A549 (cell line): ENCODE results near the gene MYO15B. TPM values are rescaled to one million over a fixed set of nuclear protein-coding genes. Genes with fewer than 3 reads are reported as not detected.

ENCODE experiments used
- ATAC-seq, 2 experiments: fragments of 200-7000 bp in 1 of 2; fragments of >200 bp in 1 of 2; cut with Nextera tagmentation in 1 of 2; cut with Tn5 transposase in 1 of 2; 3 replicates each; pipeline versions ENCODE4 v1.8.0 to v1.9.1; 2018 to 2020; ENCODE audit warnings: mild to moderate bottlenecking in 1 of 2, moderate library complexity in 1 of 2
- CTCF ChIA-PET: fragments of 300-600 bp; sonication (Branson Sonifier 250); formaldehyde crosslinking; extraction: SDS; loops from one replicate; lab custom pipeline; 2021; ENCODE audit warnings: antibody characterized with exemption, inconsistent platforms; lab: Yijun Ruan, JAX
- POLR2A ChIA-PET: fragments of 350-600 bp; formaldehyde crosslinking; extraction: SDS; loops from one replicate; lab custom pipeline; 2021; ENCODE audit warnings: antibody characterized with exemption, inconsistent platforms; lab: Yijun Ruan, JAX
- DNase-seq, 2 experiments: peaks; one replicate each; pipeline versions ENCODE4 v3.0.0 to v3.0.0-alpha.2; 2011 to 2016; ENCODE audit warnings: low read depth in 1 of 2, low spot score in 1 of 2
- FAIRE-seq: peaks from 2 replicates; lab custom pipeline; 2011; peaks lifted over from hg19 to GRCh38; lab: Jason Lieb, UNC
- H3K27ac ChIP-seq, 2 experiments: fragments of >200 bp; sonication (Bioruptor Twin); formaldehyde crosslinking; 3 replicates each; pipeline ENCODE4 v1.5.1; 2016 to 2017
- H3K4me1 ChIP-seq: fragments of >200 bp; sonication (Bioruptor Twin); formaldehyde crosslinking; 3 replicates; pipeline ENCODE4 v1.6.1; 2016
- H3K4me2 ChIP-seq: fragments of >200 bp; sonication (Bioruptor Twin); formaldehyde crosslinking; 3 replicates; pipeline ENCODE4 v1.6.1; 2016
- H3K4me3 ChIP-seq: fragments of >200 bp; sonication (Bioruptor Twin); formaldehyde crosslinking; 3 replicates; pipeline ENCODE4 v1.5.1; 2016
- H3K9me3 ChIP-seq: fragments of >200 bp; sonication (Bioruptor Twin); formaldehyde crosslinking; 3 replicates; pipeline ENCODE4 v1.6.1; 2016
- CEBPB ChIP-seq, 2 experiments: fragments of >200 bp in 1 of 2; sonication (Bioruptor Twin) in 1 of 2; formaldehyde crosslinking in 1 of 2; IDR thresholded peaks; 2 replicates each; pipeline ENCODE4 v1.6.1; 2012 to 2016
- FOSB ChIP-seq: fragments of 250-450 bp; sonication (Bioruptor Pico); IDR thresholded peaks from 2 replicates; pipeline ENCODE4 v1.5.0; 2020; ENCODE audit warnings: mild to moderate bottlenecking, moderate library complexity
- FOSL2 ChIP-seq, 2 experiments: fragments of 450-650 bp in 1 of 2; fragments of >200 bp in 1 of 2; sonication (Bioruptor Twin) in 1 of 2; formaldehyde crosslinking; IDR thresholded peaks; 2 replicates each; pipeline versions ENCODE4 v1.5.0 to v1.6.1; 2016 to 2020; ENCODE audit warnings: mild to moderate bottlenecking in 1 of 2, moderate library complexity in 1 of 2
- FOXS1 ChIP-seq: fragments of 250-450 bp; sonication (Bioruptor Pico); IDR thresholded peaks from 2 replicates; pipeline ENCODE4 v1.5.0; 2020; ENCODE audit warnings: mild to moderate bottlenecking, moderate library complexity
- JUNB ChIP-seq: fragments of >200 bp; sonication (Bioruptor Twin); formaldehyde crosslinking; IDR thresholded peaks from 2 replicates; pipeline ENCODE4 v1.6.1; 2016
- POLR2A ChIP-seq: IDR thresholded peaks from 2 replicates; pipeline ENCODE4 v1.6.1; 2012; ENCODE audit warnings: mild to moderate bottlenecking, low read length
- POLR2AphosphoS2 ChIP-seq: conservative IDR thresholded peaks from 2 replicates; pipeline ENCODE4 v1.6.1; 2012; ENCODE audit warnings: low read length, improper control_type of control experiment, inconsistent platforms
- RAD21 ChIP-seq, 2 experiments: fragments of >200 bp in 1 of 2; sonication (Bioruptor Twin) in 1 of 2; formaldehyde crosslinking in 1 of 2; IDR thresholded peaks in 1 of 2; conservative IDR thresholded peaks in 1 of 2; 2 replicates in 1 of 2; 3 replicates in 1 of 2; pipeline ENCODE4 v1.6.1; 2012 to 2018; ENCODE audit warnings: inconsistent platforms in 1 of 2
- RCOR1 ChIP-seq: fragments of 150-350 bp; IDR thresholded peaks from 2 replicates; pipeline ENCODE4 v1.6.1; 2014; ENCODE audit warnings: antibody characterized with exemption, low read length, low read depth
- TP53 ChIP-seq: fragments of 250-450 bp; sonication (Bioruptor Pico); IDR thresholded peaks from 2 replicates; pipeline ENCODE4 v1.5.0; 2021; ENCODE audit warnings: mild to moderate bottlenecking, moderate library complexity
- USF2 ChIP-seq: fragments of 450-650 bp; IDR thresholded peaks from 2 replicates; pipeline ENCODE4 v1.6.1; 2014; ENCODE audit warnings: antibody characterized with exemption
- WGBS: methylation state at CpG from one replicate; pipeline ENCODE4 v1.1.6; 2017; ENCODE audit errors: missing lambda C conversion rate; 5-methylcytosine and 5-hydroxymethylcytosine counted together
- polyA plus RNA-seq, 4 experiments: library from polyadenylated mRNA; depleted of rRNA in 3 of 4; stranded (reverse); fragments of >200 nt; fragmentation: RNase III in 1 of 4; extraction: RNeasy Plus Mini Kit Qiagen cat#74134 plus additional on column Dnase treatment in 1 of 4; gene quantifications; 2 replicates in 3 of 4; 3 replicates in 1 of 4; pipeline ENCODE4 v1.2.3, GENCODE V29; 2011 to 2017
- TF ChIP-seq, protein P1 (sequence below): fragments of 250-450 bp; sonication (Bioruptor Pico); IDR thresholded peaks from 2 replicates; pipeline ENCODE4 v1.5.0; 2021; ENCODE audit warnings: mild to moderate bottlenecking, moderate library complexity, borderline replicate concordance
- TF ChIP-seq, protein P2 (sequence below): IDR thresholded peaks from 2 replicates; pipeline ENCODE4 v1.6.1; 2012

MYO15B gene
- polyA plus RNA-seq, 2 of the 4 experiments (the other 2 are of a cell fraction), result 12.4 to 33.9 TPM

GRCh38 chr17:75548813-75549212 lies 38.8 kb upstream of the MYO15B start:
- ATAC-seq, result peak in 1 of 2 experiments; percentile 6; a peak in 1 of 6 replicates
- FAIRE-seq, result no peak
- POLR2A ChIA-PET, result interaction anchor here (0.8 kb wide), 1 partner anchor 32 kb away, joined by 4 read pairs; no protein-coding TSS in a partner anchor
- 76% methylated on average over 5 of the region's 5 CpGs for WGBS
- Histone ChIP-seq H3K4me2 (peak overlapping the region; percentile 75), H3K9me3 (no peaks in the 10 kb centered on the region), H3K4me1 (peaks cover 44% of the 10 kb centered on the region), H3K4me3 (no peak overlapping the region), H3K27ac (peak overlapping the region; percentile 80 to 88)
- CTCF ChIA-PET, result interaction anchor here (0.8 to 1.1 kb wide), 3 partner anchors 10 to 166 kb away, joined by 3 to 4 read pairs (median 3); no protein-coding TSS in a partner anchor
- DNase-seq, result no peak
- no peak for TF ChIP-seq TP53 (CRISPR knock-in tag)
- no peak for TF ChIP-seq FOXS1 (CRISPR knock-in tag)
- no peak for TF ChIP-seq CEBPB (IDR thresholded peaks at IDR 0.05)
- TF ChIP-seq RCOR1, result no peak
- TF ChIP-seq FOSB (CRISPR knock-in tag), result no peak
- TF ChIP-seq, protein P1, sequence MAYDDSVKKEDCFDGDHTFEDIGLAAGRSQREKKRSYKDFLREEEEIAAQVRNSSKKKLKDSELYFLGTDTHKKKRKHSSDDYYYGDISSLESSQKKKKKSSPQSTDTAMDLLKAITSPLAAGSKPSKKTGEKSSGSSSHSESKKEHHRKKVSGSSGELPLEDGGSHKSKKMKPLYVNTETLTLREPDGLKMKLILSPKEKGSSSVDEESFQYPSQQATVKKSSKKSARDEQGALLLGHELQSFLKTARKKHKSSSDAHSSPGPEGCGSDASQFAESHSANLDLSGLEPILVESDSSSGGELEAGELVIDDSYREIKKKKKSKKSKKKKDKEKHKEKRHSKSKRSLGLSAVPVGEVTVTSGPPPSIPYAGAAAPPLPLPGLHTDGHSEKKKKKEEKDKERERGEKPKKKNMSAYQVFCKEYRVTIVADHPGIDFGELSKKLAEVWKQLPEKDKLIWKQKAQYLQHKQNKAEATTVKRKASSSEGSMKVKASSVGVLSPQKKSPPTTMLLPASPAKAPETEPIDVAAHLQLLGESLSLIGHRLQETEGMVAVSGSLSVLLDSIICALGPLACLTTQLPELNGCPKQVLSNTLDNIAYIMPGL (CRISPR knock-in tag), result no peak

DNA sequence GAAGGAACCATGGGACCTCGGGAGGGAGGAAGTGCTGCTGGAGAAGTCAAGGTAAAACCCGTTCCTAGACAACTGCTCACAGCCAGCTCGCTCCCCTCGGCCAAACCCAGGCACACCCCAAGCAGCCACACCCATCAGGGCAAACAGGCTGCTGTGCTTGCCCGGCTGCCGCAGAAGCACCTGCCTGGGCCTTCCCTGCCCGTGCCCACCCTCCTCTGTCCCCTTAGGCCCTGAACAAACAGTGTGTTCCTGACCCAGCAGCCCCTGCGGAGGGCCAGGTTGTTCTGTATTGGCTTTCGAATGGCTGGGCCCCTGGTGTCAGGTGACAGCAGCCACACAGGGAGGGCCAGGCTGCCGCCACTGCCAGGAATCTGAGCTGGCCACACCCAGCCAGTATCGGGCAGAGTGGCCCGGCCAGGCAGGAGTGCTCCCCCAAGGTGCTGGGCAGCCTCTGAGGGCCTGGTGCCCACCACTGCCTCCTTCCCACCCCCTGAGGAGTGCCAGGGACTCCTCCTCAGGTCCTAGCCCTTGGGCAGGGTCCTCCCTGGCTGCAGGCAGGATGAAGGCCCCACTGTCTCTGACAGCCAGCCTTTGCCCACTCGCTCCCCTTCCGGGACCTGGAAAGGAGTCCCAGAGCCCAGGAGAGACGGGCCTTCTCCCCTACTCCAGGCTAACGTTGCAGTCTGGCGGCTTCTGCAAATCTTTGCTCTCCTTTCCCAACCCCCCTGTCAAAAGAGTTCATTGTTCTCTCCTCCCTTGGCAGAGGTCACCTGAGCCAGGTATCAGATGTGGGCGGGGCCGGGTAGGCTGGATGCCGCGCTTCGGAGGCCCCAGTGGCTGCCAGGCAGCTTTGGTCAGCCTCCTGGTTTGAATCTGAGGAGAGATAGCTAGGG lies 38.1 kb upstream of the MYO15B start:
- H3K4me3 ChIP-seq, result peak overlapping the region; percentile 2; the same call in 1 of the 3 replicates
- TF ChIP-seq USF2 (peak; percentile 38; the same call in 1 of the 2 replicates), RAD21 (conservative IDR thresholded peaks at IDR 0.05 in 1 of 2, IDR thresholded peaks at IDR 0.05 in 1 of 2) (0 out of 5 replicates have a peak, but pooled peaks of 1 of the 2 experiments have one; percentile 20), POLR2A (no peak; the same call in 1 of the 2 replicates), POLR2AphosphoS2 (no peak)
- TF ChIP-seq, protein P2, sequence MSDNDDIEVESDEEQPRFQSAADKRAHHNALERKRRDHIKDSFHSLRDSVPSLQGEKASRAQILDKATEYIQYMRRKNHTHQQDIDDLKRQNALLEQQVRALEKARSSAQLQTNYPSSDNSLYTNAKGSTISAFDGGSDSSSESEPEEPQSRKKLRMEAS, result 0 out of 2 replicates have a peak, but pooled peaks have one; percentile 31
- TF ChIP-seq, protein P1 (CRISPR knock-in tag), result no peak
- 38% methylated on average over 20 of the region's 22 CpGs for WGBS
- ATAC-seq (peak; percentile 76 to 79), DNase-seq (peak; percentile 70 to 74), FAIRE-seq (peak; percentile 7)
- H3K4me2 ChIP-seq, result peak overlapping the region; percentile 75
- H3K9me3 ChIP-seq, result no peaks in the 10 kb centered on the region
- POLR2A ChIA-PET, result interaction anchor here (0.8 kb wide), 1 partner anchor 33 kb away, joined by 4 read pairs; no protein-coding TSS in a partner anchor
- H3K27ac ChIP-seq, result peak overlapping the region; percentile 80 to 88
- CTCF ChIA-PET, result interaction anchor here (1.1 to 2.2 kb wide), 3 partner anchors 9 to 40 kb away, joined by 3 to 7 read pairs (median 5); no protein-coding TSS in a partner anchor
- peaks cover 46% of the 10 kb centered on the region for H3K4me1 ChIP-seq

DNA sequence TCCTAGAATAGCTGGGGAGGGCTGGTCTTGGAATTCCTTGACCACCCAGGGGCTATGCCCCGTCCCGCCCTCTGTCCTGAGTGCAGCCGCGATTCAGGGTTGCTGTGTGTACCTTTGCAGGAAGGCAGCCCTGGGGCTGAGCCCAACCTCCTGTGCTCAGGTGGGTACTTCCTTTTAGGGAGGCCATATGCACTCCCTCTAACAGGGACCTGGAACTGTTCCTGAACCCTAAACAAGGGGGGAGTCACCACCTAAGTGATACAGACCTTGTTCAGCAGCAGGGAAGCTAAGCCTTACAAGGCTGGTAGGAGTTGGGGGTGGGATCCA lies 37.5 kb upstream of the MYO15B start:
- no peak for ATAC-seq
- FAIRE-seq, result no peak
- ChIA-PET CTCF (interaction anchor here (1.0 to 2.2 kb wide), 6 partner anchors 10 to 197 kb away, joined by 3 to 7 read pairs (median 5); partner anchors contain the start of gene SMIM5), POLR2A (no interaction called here)
- TF ChIP-seq FOSL2 (IDR thresholded peaks at IDR 0.05) (no peak), FOSL2 (CRISPR knock-in tag; IDR thresholded peaks at IDR 0.05) (no peak), JUNB (no peak)
- H3K4me2 ChIP-seq, result peak overlapping the region; percentile 75
- no peak overlapping the region for H3K4me3 ChIP-seq
- no peaks in the 10 kb centered on the region for H3K9me3 ChIP-seq
- DNase-seq, result no peak
- H3K4me1 ChIP-seq, result peaks cover 46% of the 10 kb centered on the region
- peak overlapping the region; percentile 80 to 88 for H3K27ac ChIP-seq
- 92% methylated on average over 4 of the region's 4 CpGs for WGBS
